Lower leg skin (tissue), 4 donors: Measurements from ENCODE around the gene COX19. TPM values are rescaled to one million over a fixed set of nuclear protein-coding genes. Genes with fewer than 3 reads are reported as not detected.
"Not testable (repeated sequence)": the region's sequence is repeated elsewhere in the genome, so short reads cannot be mapped to it uniquely, and the experiment has no call there.

Experiments
- DNase-seq, 2 donors: peaks; one replicate each; pipeline ENCODE4 v3.0.0-alpha.2; 2019; ENCODE audit warnings: low spot score in 2 of 2
- H3K4me3 ChIP-seq: fragments of 200-600 bp; sonication (generic); 2 replicates; pipeline ENCODE4 v1.5.1; 2017; ENCODE audit warnings: mild to moderate bottlenecking, low read depth; ENCODE audit not compliant: poor library complexity, severe bottlenecking
- CTCF ChIP-seq, 3 donors: fragments of 450-650 bp; IDR thresholded peaks; one replicate each; pipeline ENCODE4 v1.5.1; 2016; ENCODE audit warnings: antibody characterized with exemption in 3 of 3, mild to moderate bottlenecking in 3 of 3, moderate library complexity in 2 of 3
- POLR2A ChIP-seq, 2 donors: fragments of 450-650 bp; IDR thresholded peaks; one replicate each; pipeline ENCODE4 v1.6.1; 2016 to 2017; ENCODE audit warnings: antibody characterized with exemption in 2 of 2, mild to moderate bottlenecking in 1 of 2, moderate library complexity in 1 of 2
- WGBS, 2 donors: methylation state at CpG; one replicate each; pipeline ENCODE4 v1.1.5; 2018; 5-methylcytosine and 5-hydroxymethylcytosine counted together
- intact Hi-C: fragments of 100-400 bp; cut with DNase I; formaldehyde crosslinking; loops from one replicate; pipeline ENCODE4 v1.15.0; 2023; ENCODE audit warnings: low total_unique reads
- total RNA-seq, 4 donors: library from RNA; depleted of rRNA; stranded (reverse); fragments of >200 nt; gene quantifications; one replicate each; pipeline ENCODE4 v1.1.0, GENCODE V29; 2016

The COX19 gene
- total RNA-seq, 4 donors from 2014 or later = 13.0 to 25.1 (median 15.1) TPM

GRCh38 chr7:925601-926000 lies 49.7 kb downstream of the COX19 start:
- TF ChIP-seq POLR2A (IDR thresholded peaks at IDR 0.05) = no peak
- no peak for TF ChIP-seq CTCF (IDR thresholded peaks at IDR 0.05)
- H3K4me3 ChIP-seq = no peak overlapping the region
- intact Hi-C loops = no loop called here
- 65 to 68% methylated on average over 12 to 13 of the region's 18 CpGs for WGBS, 2 donors
- DNase-seq = peak in 1 of 2 donors; percentile 89

- no peak overlapping the region for H3K4me3 ChIP-seq
- 40 to 67% methylated on average over 24 of the region's 24 CpGs for WGBS, 2 donors
- TF ChIP-seq CTCF (IDR thresholded peaks at IDR 0.05) = no peak
- no peak for TF ChIP-seq POLR2A (IDR thresholded peaks at IDR 0.05)
- DNase-seq = peak in 1 of 2 donors; percentile 84
- intact Hi-C loops = no loop called here
Measured at GRCh38 chr7:924541-925231, 50.7 kb downstream of the COX19 start.

- H3K4me3 ChIP-seq, intact Hi-C loops, DNase-seq: not testable (repeated sequence)
- 79 to 98% methylated on average over 7 to 13 of the region's 25 CpGs for WGBS, 2 donors
Measured at GRCh38 chr7:924042-924441, 51.3 kb downstream of the COX19 start.

- WGBS, 2 donors = 49 to 57% methylated on average over 29 to 30 of the region's 40 CpGs
- intact Hi-C loops = no loop called here
- peak; percentile 82 to 93 for DNase-seq
- H3K4me3 ChIP-seq = no peak overlapping the region
- TF ChIP-seq CTCF (IDR thresholded peaks at IDR 0.05) (no peak), POLR2A (IDR thresholded peaks at IDR 0.05) (no peak)
Measured at GRCh38 chr7:923108-924041, 52.0 kb downstream of the COX19 start.

- intact Hi-C loops = no loop called here
- no peak overlapping the region for H3K4me3 ChIP-seq
- peak in 1 of 2 donors; percentile 81 for DNase-seq
Measured at GRCh38 chr7:922334-923107, 52.8 kb downstream of the COX19 start.

More at GRCh38 chr7:922334-923107, 52.8 kb downstream of the COX19 start:
- WGBS, 2 donors = 54 to 58% methylated on average over 26 of the region's 29 CpGs
- no peak for TF ChIP-seq POLR2A (IDR thresholded peaks at IDR 0.05)
- no peak for TF ChIP-seq CTCF (IDR thresholded peaks at IDR 0.05)
